Measurements from ENCODE around the gene KDM1A. TPM values are rescaled to one million over a fixed set of nuclear protein-coding genes. Genes with fewer than 3 reads are reported as not detected.

KDM1A gene
- polyA plus RNA-seq (2011; rRNA removed) (89.8 and 91.8 TPM in 2 replicates), polyA minus RNA-seq (2011; rRNA and poly(A)+ RNA removed) (97.8 and 102 TPM in 2 replicates)

DNA sequence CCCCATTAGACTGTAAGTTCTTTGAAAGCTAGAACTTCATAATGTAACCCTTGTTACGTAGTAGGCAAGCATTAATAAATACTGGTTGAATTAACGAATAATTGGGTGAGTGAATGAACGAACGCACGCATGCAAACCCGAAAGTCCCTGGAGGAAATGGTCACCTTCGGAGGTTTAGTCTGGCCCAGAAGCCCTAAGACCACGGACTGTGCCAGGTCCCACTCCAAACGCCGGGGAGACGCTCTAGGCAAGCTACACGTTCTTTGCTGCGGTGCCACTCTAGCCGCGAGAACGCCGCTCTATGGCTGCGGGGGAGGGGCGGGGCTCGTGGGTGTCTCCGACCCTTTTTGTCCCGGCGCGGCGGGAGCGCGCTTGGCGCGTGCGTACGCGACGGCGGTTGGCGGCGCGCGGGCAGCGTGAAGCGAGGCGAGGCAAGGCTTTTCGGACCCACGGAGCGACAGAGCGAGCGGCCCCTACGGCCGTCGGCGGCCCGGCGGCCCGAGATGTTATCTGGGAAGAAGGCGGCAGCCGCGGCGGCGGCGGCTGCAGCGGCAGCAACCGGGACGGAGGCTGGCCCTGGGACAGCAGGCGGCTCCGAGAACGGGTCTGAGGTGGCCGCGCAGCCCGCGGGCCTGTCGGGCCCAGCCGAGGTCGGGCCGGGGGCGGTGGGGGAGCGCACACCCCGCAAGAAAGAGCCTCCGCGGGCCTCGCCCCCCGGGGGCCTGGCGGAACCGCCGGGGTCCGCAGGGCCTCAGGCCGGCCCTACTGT is at the start of gene KDM1A:
Gene KDM1A (plus strand): TSS at position 375 of the 769 bp plus-strand sequence. CDS start 129 bp downstream, at position 504.
- DNase-seq (ENCODE audit: low read depth, low spot score), result peak; percentile 92
- no peaks in the 10 kb centered on the region for H3K27me3 ChIP-seq (ENCODE audit: control insufficient read depth, insufficient read depth, low read length)
- H3K27ac ChIP-seq (ENCODE audit: low read depth, low read length), result peak within 1 kb of the TSS; percentile 55
- TF ChIP-seq, protein P1, sequence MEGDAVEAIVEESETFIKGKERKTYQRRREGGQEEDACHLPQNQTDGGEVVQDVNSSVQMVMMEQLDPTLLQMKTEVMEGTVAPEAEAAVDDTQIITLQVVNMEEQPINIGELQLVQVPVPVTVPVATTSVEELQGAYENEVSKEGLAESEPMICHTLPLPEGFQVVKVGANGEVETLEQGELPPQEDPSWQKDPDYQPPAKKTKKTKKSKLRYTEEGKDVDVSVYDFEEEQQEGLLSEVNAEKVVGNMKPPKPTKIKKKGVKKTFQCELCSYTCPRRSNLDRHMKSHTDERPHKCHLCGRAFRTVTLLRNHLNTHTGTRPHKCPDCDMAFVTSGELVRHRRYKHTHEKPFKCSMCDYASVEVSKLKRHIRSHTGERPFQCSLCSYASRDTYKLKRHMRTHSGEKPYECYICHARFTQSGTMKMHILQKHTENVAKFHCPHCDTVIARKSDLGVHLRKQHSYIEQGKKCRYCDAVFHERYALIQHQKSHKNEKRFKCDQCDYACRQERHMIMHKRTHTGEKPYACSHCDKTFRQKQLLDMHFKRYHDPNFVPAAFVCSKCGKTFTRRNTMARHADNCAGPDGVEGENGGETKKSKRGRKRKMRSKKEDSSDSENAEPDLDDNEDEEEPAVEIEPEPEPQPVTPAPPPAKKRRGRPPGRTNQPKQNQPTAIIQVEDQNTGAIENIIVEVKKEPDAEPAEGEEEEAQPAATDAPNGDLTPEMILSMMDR (IDR thresholded peaks at IDR 0.05; ENCODE audit: low read depth, low read length), result peak; percentile 2; the same call in 1 of the 2 replicates
- ChIA-PET CTCF (interaction anchor here (2.3 kb wide), 1 partner anchor 165 kb away, joined by 6 read pairs; no protein-coding TSS in a partner anchor), POLR2A (interaction anchor here (0.5 to 1.5 kb wide), 4 partner anchors 18 to 325 kb away, joined by 3 to 5 read pairs (median 4); partner anchors contain the start of gene HNRNPR)
- peak within 1 kb of the TSS; percentile 86 for H3K4me3 ChIP-seq (ENCODE audit: low read depth, low read length)
- no peaks in the 10 kb centered on the region; the same call in 1 of the 2 replicates for H3K9me3 ChIP-seq (ENCODE audit: control insufficient read depth, insufficient read depth, low read length)

DNA sequence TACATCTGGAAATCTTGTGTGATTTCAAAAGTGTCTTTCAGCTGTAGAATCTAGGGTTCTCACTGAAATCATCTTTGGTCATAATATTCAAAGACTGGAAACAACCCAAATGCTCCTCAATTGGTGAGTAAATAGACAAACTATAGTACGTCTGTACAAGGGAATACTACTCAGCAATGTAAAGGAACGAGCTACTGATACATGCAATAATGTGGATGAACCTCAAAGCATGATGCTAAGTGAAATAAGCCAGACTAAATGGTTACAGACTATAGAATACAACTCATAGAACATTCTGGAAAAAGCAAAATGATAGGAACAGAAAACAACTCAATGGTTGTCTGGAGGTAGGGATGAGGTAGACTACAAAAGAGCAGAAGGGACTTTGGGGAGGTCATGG is 49.2 kb upstream of the KDM1A start:
- CTCF ChIA-PET, result no interaction called here
- peaks cover 37% of the 10 kb centered on the region for H3K27me3 ChIP-seq (ENCODE audit: control insufficient read depth, insufficient read depth, low read length)
- H3K27ac ChIP-seq (ENCODE audit: low read depth, low read length), result no peak overlapping the region
- DNase-seq (ENCODE audit: low read depth, low spot score), result no peak
- TF ChIP-seq, protein P1 (IDR thresholded peaks at IDR 0.05; ENCODE audit: low read depth, low read length), result no peak
- H3K9me3 ChIP-seq (ENCODE audit: control insufficient read depth, insufficient read depth, low read length), result peaks cover 8% of the 10 kb centered on the region; the same call in 1 of the 2 replicates
- POLR2A ChIA-PET, result no interaction called here
- no peak overlapping the region for H3K4me3 ChIP-seq (ENCODE audit: low read depth, low read length)

DNA sequence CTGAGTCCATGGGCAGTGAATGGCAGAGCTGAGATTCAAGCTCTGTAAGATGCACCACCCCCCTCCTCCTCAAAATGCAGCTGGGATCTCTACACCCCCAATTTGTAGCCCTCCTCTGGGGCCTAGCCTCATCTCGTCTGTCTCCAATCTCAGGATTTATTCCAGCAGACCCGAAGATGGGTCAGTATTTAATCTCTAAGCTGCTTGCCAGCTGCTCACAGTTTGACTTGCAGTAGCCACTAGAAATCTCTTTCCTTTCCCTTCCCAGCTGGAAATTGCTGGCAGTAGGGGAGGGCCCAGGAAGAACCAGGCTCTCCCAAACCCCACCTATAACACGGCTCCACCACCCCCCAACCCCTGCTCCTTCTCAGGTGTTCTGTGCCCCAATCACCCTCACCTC is 48.1 kb upstream of the KDM1A start:
- ChIA-PET CTCF (interaction anchor here (0.5 to 2.3 kb wide), 2 partner anchors 225 to 267 kb away, joined by 3 to 7 read pairs; no protein-coding TSS in a partner anchor), POLR2A (no interaction called here)
- H3K9me3 ChIP-seq (ENCODE audit: control insufficient read depth, insufficient read depth, low read length), result peaks cover 8% of the 10 kb centered on the region; the same call in 1 of the 2 replicates
- TF ChIP-seq, protein P1 (IDR thresholded peaks at IDR 0.05; ENCODE audit: low read depth, low read length), result no peak
- H3K4me3 ChIP-seq (ENCODE audit: low read depth, low read length), result no peak overlapping the region
- DNase-seq (ENCODE audit: low read depth, low spot score), result no peak
- H3K27me3 ChIP-seq (ENCODE audit: control insufficient read depth, insufficient read depth, low read length), result peaks cover 32% of the 10 kb centered on the region
- no peak overlapping the region for H3K27ac ChIP-seq (ENCODE audit: low read depth, low read length)

DNA sequence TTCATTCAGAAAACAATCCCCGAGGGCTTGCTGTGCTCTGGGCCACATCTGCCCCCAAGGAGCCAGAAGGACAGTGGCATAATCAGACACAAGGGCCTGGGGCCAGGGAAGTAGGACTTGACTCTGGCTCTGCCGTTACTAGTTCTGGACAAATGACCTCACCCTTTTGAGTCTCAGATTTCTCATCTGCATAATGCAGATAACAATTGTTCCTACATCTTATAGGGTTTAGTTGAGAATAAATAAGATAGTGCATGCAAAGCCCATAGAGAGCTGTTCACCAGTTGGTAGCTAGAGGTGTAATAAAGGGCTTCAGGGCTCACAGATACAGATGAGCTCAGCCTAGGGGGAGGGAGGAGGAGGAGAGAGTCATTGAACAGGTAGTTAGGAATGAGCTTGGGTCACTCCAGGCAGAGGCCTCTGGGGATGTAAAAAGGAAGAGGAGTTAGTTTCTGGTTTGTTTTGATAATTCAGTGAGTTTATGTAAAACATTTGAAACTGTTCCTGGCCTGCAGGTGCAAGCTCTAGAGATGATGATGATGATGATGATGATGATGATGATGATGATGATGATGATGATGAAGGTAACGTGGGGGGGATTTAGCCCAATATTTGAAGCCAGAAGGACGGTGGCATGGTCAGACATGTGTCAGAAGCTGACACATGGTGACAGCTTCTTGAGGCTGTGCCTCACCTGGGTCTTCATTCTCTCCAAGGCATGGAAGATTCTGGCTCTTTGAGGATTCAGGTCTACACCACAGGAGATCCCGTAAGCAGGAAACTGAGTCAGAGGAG is 47.5 kb upstream of the KDM1A start:
- POLR2A ChIA-PET, result no interaction called here
- peaks cover 26% of the 10 kb centered on the region for H3K27me3 ChIP-seq (ENCODE audit: control insufficient read depth, insufficient read depth, low read length)
- TF ChIP-seq, protein P1 (IDR thresholded peaks at IDR 0.05; ENCODE audit: low read depth, low read length), result no peak
- CTCF ChIA-PET, result interaction anchor here (2.3 kb wide), 1 partner anchor 268 kb away, joined by 7 read pairs; no protein-coding TSS in a partner anchor
- DNase-seq (ENCODE audit: low read depth, low spot score), result no peak
- H3K4me3 ChIP-seq (ENCODE audit: low read depth, low read length), result no peak overlapping the region
- peaks cover 1% of the 10 kb centered on the region; the same call in 1 of the 2 replicates for H3K9me3 ChIP-seq (ENCODE audit: control insufficient read depth, insufficient read depth, low read length)
- no peak overlapping the region for H3K27ac ChIP-seq (ENCODE audit: low read depth, low read length)

All from AG04450 (cell line).